Measurements from ENCODE around the gene CELSR2.
"Not testable (repeated sequence)": the region's sequence is repeated elsewhere in the genome, so short reads cannot be mapped to it uniquely, and the experiment has no call there.

Gene CELSR2

DNA sequence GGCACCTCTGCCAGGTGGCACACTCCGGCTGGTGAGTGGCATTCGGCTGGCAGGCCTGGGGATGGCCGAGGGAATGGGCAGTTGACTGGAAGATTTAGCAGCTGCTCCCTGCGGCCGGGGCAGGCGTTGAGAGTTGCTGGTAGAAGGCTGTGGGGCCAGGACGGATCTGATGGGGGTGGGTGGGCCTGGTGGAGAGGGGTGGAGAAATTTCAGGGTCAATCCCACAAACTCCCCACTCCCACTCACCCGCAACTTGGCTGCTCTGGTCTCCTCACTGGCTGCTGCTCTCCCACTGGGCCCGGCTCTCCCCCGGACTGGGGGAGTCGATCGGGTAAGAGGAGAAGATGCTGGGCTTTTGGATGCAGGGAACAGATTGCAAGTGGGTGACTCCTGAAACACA, 31.5 kb downstream of the CELSR2 start:
- Histone ChIP-seq H3K4me1 (ENCODE audit: control insufficient read depth, low read depth, low read length) (peaks cover 27% of the 10 kb centered on the region), H3K4me3 (ENCODE audit: low read length) (no peak overlapping the region), H3K27ac (ENCODE audit: low read length) (no peak overlapping the region), H3K9ac (ENCODE audit: low read length) (no peak overlapping the region), H3K9me3 (ENCODE audit: control insufficient read depth, low read depth, low read length) (no peaks in the 10 kb centered on the region), H3K27me3 (ENCODE audit: control insufficient read depth, insufficient read depth, low read length) (no peaks in the 10 kb centered on the region), H3K36me3 (ENCODE audit: control insufficient read depth, low read depth, low read length) (peaks cover 17% of the 10 kb centered on the region)

DNA sequence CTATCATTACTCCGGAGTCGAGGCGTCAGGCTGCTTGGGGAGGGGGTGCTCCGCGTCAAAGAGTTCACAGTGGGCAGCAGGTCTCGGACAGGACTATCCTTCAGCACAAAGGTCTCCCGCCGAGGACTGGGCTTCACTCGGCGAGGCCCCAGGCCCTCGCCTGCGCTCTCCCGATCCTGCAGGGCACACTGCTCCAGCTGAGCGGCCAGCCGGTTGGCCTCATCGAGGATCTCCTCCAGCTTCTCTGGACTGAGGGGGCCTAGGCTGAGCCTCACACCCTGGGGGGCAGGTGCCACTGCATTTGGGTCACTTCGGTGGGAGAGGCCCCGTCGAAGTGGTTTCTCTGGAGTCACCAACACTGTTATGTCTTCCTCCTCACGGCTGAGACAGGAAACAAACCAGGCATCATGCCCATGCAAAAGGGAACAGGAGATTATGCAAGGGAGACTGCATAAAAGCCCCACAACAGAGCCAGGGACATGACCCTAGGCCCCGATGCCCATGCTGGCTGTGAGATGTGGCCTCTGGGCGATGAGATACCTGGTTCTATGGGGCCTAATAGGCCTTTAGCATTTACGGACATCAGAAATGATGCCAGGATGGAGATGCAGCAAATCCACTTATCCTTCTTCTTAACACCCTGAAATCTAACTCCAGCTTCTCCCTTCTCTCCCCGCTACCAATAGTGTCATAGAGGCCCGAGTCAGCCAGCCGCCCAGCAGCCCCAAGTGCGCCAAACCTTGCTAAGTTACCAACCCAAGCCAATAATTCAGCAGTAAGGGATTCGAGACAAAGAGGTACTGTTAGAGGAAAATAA, 32.5 kb downstream of the CELSR2 start:
- Histone ChIP-seq H3K27ac (ENCODE audit: low read length) (no peak overlapping the region), H3K4me3 (ENCODE audit: low read length) (peak overlapping the region; percentile 76), H3K9ac (ENCODE audit: low read length) (peak overlapping the region; percentile 87), H3K27me3 (ENCODE audit: control insufficient read depth, insufficient read depth, low read length) (no peaks in the 10 kb centered on the region), H3K4me1 (ENCODE audit: control insufficient read depth, low read depth, low read length) (peaks cover 27% of the 10 kb centered on the region), H3K9me3 (ENCODE audit: control insufficient read depth, low read depth, low read length) (no peaks in the 10 kb centered on the region), H3K36me3 (ENCODE audit: control insufficient read depth, low read depth, low read length) (peaks cover 17% of the 10 kb centered on the region)

DNA sequence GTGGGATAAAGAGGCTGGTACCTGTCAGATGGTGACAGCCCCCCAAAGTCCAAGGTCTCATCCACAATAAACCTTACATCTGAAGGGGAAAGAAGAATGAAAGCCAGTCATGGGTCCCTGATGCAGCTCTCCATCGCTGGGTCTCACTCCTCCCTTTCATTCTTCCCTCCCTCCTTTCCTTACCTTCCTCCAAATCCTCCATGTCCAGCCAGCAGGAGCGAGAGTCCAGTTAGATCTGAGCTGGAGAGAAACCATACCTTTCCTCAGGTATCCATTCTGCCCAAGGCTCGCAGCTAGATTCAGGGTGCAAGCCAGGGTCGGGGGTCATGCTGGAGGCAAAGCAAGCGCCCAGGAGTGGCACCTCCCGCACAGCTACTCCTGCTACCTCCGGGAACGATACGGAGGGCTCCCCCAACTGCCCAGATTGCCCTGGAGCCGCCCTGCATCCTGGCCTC, 33.2 kb downstream of the CELSR2 start:
- peaks cover 27% of the 10 kb centered on the region for H3K4me1 ChIP-seq (ENCODE audit: control insufficient read depth, low read depth, low read length)
- peak overlapping the region; percentile 56 for H3K27ac ChIP-seq (ENCODE audit: low read length)

DNA sequence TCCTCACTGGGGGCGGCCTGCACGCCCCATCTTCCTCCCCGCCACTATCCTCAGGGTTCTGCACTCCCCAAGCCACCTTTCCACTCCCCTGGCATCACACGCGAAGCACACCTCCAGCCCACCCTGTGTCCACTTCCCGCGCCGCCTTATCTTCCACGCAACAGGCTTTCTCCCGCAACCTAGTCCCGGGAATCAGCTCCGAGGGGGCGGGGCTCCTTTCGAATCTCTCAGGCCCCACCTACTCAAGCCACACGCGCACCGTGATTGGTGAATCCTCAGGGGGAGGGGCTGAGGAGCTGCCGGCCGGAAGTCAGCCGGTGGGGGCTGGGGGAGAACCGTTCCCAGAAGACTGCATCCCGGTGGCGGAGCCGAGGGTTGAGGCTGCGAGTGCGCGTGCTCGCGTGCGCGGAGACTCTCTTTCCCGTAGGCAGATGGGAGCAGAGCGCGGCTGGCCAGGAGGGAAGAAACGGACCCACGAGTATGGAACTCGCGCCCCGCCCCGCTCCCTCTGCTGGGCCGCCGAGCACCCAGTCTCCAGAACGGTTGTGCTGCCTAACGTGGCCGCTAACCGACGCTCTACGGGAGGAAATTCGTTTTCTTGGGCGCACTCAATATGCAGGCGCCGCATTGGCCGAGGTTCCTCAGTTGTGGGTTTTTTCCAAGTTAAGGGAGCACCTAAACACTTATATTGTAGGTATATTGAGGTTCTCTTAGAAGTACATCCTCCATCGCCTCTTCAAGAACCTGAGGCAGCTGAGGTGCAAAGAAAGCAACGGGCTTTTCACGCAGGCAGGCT, 33.8 kb downstream of the CELSR2 start, which contains the start of gene PSRC1:
Gene PSRC1, minus strand, starts transcription at position 194 of the 796 bp plus-strand sequence.
- Histone ChIP-seq H3K9me3 (ENCODE audit: control insufficient read depth, low read depth, low read length) (no peaks in the 10 kb centered on the region), H3K27me3 (ENCODE audit: control insufficient read depth, insufficient read depth, low read length) (no peaks in the 10 kb centered on the region), H3K36me3 (ENCODE audit: control insufficient read depth, low read depth, low read length) (peaks cover 17% of the 10 kb centered on the region), H3K27ac (ENCODE audit: low read length) (peak within 1 kb of the TSS; percentile 92), H3K4me3 (ENCODE audit: low read length) (peak within 1 kb of the TSS; percentile 76), H3K9ac (ENCODE audit: low read length) (peak within 1 kb of the TSS; percentile 87), H3K4me1 (ENCODE audit: control insufficient read depth, low read depth, low read length) (peaks cover 27% of the 10 kb centered on the region)

More for the DNA sequence above, 33.2 kb downstream of the CELSR2 start:
- Histone ChIP-seq H3K36me3 (ENCODE audit: control insufficient read depth, low read depth, low read length) (peaks cover 17% of the 10 kb centered on the region), H3K4me3 (ENCODE audit: low read length) (peak overlapping the region; percentile 76), H3K27me3 (ENCODE audit: control insufficient read depth, insufficient read depth, low read length) (no peaks in the 10 kb centered on the region), H3K9ac (ENCODE audit: low read length) (peak overlapping the region; percentile 87), H3K9me3 (ENCODE audit: control insufficient read depth, low read depth, low read length) (no peaks in the 10 kb centered on the region)

DNA sequence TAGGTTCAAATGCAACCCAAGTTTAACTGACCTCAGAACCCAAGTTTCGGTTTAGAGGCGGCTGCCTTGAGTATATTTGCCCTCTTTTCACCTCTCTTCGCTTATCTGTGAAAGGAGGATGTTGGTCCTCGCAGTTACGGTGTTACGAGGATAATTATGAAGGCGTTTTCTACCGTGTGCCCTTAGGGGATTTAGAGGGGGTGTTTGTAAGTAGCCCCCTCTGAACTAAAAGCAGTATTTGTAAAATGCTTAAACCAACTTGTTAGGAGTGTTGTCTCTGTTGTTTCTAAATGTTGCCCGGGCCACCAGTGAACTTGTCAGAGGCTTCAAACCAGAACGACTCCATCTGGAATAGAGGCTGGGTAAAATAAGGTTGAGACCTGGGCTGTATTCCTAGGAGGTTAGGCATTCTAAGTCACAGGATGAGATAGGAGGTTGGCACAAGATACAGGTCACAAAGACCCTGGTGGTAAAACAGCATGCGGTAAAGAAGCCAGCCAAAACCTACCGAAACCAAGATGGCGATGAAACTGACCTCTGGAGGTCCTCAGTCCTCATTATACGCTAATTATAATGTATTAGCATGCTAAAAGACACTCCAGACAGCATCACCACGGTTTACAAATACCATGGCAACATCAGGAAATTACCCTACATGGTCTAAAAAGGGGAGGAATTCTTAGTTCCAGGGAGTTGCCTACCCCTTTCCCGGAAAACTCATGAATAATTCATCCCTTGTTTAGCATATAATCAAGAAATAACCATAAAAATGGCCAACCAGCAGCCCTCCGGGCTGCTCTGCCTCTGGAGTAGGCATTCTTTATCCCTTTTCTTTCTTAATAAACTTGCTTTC, 34.6 kb downstream of the CELSR2 start:
- Histone ChIP-seq H3K9ac (ENCODE audit: low read length) (peak overlapping the region; percentile 87), H3K4me1 (ENCODE audit: control insufficient read depth, low read depth, low read length) (peaks cover 27% of the 10 kb centered on the region), H3K4me3 (ENCODE audit: low read length) (peak overlapping the region; percentile 76), H3K9me3 (ENCODE audit: control insufficient read depth, low read depth, low read length) (no peaks in the 10 kb centered on the region), H3K27me3 (ENCODE audit: control insufficient read depth, insufficient read depth, low read length) (no peaks in the 10 kb centered on the region), H3K27ac (ENCODE audit: low read length) (peak overlapping the region; percentile 92), H3K36me3 (ENCODE audit: control insufficient read depth, low read depth, low read length) (peaks cover 17% of the 10 kb centered on the region)

DNA sequence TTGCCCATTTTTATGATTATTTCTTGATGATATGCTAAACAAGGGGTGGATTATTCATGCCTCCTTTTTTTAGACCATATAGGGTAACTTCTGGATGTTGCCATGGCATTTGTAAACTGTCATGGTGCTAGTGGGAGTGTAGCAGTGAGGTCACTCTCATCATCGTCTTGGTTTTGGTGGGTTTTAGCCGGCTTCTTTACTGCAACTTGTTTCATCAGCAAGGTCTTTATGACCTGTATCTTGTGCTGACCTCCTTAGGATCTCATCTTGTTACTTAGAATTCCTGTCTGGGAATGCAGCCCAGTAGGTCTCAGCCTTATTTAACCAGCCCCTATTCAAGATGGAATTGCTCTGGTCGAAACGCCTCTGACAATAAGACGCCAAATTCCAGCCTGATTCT, 37.4 kb downstream of the CELSR2 start:
- not testable (repeated sequence) for H3K27me3 ChIP-seq (ENCODE audit: control insufficient read depth, insufficient read depth, low read length); H3K4me3 ChIP-seq (ENCODE audit: low read length); H3K9ac ChIP-seq (ENCODE audit: low read length); H3K9me3 ChIP-seq (ENCODE audit: control insufficient read depth, low read depth, low read length); H3K27ac ChIP-seq (ENCODE audit: low read length); H3K36me3 ChIP-seq (ENCODE audit: control insufficient read depth, low read depth, low read length)
- peaks cover 22% of the 10 kb centered on the region for H3K4me1 ChIP-seq (ENCODE audit: control insufficient read depth, low read depth, low read length)

DNA sequence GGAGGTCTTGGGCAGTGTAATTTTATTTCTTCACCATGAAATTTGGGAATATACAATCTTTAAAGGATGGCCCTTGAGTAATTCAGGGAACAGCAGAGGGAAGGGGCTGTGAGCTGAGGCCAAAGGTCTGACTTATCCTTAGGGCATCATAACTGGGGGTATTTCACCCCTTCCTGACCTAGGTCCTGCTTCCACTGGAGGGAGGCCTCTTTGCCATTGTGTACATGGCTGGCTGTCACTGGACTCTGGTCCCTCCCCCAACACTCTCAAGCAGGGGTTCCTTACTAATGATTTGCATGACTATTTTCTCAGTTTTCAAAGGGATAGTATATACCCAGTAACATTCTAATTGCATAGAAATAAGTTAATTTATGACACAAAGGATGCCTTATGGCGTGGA, 40.8 kb downstream of the CELSR2 start:
- Histone ChIP-seq H3K36me3 (ENCODE audit: control insufficient read depth, low read depth, low read length) (no peaks in the 10 kb centered on the region), H3K9me3 (ENCODE audit: control insufficient read depth, low read depth, low read length) (no peaks in the 10 kb centered on the region), H3K27me3 (ENCODE audit: control insufficient read depth, insufficient read depth, low read length) (no peaks in the 10 kb centered on the region), H3K9ac (ENCODE audit: low read length) (no peak overlapping the region), H3K27ac (ENCODE audit: low read length) (no peak overlapping the region), H3K4me3 (ENCODE audit: low read length) (no peak overlapping the region), H3K4me1 (ENCODE audit: control insufficient read depth, low read depth, low read length) (peaks cover 7% of the 10 kb centered on the region)

DNA sequence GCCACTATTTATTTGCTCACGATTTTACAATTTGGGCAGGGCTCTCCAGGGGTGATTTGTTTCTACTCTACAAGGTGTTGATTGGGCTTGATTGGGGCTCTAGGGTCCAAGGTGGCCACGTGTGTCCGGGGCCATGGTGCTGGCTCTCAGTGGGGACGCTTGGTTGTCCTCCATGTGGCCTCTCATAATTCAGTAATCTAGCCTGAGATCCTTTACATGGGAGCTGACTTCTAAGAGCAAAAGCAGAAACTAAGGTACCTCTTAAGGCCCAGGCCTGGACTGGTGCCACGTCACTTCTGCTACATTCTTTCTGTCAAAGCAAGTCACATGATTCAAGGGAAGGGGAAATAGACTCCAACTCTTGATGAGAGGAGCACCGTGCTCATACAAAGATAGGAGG, 41.7 kb downstream of the CELSR2 start:
- no peaks in the 10 kb centered on the region for H3K27me3 ChIP-seq (ENCODE audit: control insufficient read depth, insufficient read depth, low read length)
- H3K4me3 ChIP-seq (ENCODE audit: low read length), result no peak overlapping the region
- no peaks in the 10 kb centered on the region for H3K4me1 ChIP-seq (ENCODE audit: control insufficient read depth, low read depth, low read length)
- no peak overlapping the region for H3K9ac ChIP-seq (ENCODE audit: low read length)
- no peaks in the 10 kb centered on the region for H3K36me3 ChIP-seq (ENCODE audit: control insufficient read depth, low read depth, low read length)
- H3K9me3 ChIP-seq (ENCODE audit: control insufficient read depth, low read depth, low read length), result no peaks in the 10 kb centered on the region
- H3K27ac ChIP-seq (ENCODE audit: low read length), result no peak overlapping the region

DNA sequence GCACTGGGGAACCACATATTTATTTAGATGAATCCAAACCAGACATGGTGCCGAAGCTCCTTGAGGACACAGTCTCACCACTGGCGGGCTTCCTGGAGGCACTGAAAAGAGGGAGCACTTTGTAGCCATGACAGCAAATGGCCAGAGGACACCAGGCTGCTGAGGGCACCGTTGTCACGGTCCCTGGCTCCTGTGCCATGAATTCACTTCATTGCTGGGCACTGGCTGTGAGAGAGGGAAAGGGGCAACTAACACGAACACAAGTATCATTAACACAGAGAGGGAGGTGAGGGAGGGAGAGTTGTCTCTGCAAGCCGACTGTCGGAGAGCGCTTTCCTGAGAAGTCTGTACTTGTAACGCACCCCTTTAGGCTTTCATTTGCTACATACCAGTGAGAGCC, 43.0 kb downstream of the CELSR2 start:
- H3K27ac ChIP-seq (ENCODE audit: low read length), result no peak overlapping the region
- no peaks in the 10 kb centered on the region for H3K27me3 ChIP-seq (ENCODE audit: control insufficient read depth, insufficient read depth, low read length)
- no peak overlapping the region for H3K9ac ChIP-seq (ENCODE audit: low read length)
- no peaks in the 10 kb centered on the region for H3K9me3 ChIP-seq (ENCODE audit: control insufficient read depth, low read depth, low read length)
- no peaks in the 10 kb centered on the region for H3K36me3 ChIP-seq (ENCODE audit: control insufficient read depth, low read depth, low read length)
- no peaks in the 10 kb centered on the region for H3K4me1 ChIP-seq (ENCODE audit: control insufficient read depth, low read depth, low read length)
- no peak overlapping the region for H3K4me3 ChIP-seq (ENCODE audit: low read length)

DNA sequence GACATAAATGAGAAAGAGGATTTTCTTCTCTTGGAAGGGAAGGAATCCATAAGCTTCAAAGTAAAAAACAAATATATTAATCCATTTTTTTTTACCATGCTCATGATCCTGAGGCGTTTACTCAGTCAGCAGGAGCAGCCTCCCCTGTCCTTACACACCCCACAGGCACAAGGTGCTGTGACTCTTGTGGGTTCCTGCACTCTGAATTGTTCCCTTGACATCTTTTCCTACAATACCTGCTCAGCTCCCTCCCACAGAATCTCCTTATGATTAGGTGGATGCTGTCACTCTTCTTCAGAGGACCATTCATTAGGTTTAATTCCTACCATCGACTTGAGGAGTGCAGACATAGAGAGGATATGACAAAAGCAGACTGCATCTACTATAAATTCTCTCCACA, 43.7 kb downstream of the CELSR2 start:
- Histone ChIP-seq H3K4me3 (ENCODE audit: low read length) (no peak overlapping the region), H3K9ac (ENCODE audit: low read length) (no peak overlapping the region), H3K36me3 (ENCODE audit: control insufficient read depth, low read depth, low read length) (no peaks in the 10 kb centered on the region), H3K27me3 (ENCODE audit: control insufficient read depth, insufficient read depth, low read length) (no peaks in the 10 kb centered on the region), H3K27ac (ENCODE audit: low read length) (no peak overlapping the region), H3K4me1 (ENCODE audit: control insufficient read depth, low read depth, low read length) (no peaks in the 10 kb centered on the region), H3K9me3 (ENCODE audit: control insufficient read depth, low read depth, low read length) (no peaks in the 10 kb centered on the region)

DNA sequence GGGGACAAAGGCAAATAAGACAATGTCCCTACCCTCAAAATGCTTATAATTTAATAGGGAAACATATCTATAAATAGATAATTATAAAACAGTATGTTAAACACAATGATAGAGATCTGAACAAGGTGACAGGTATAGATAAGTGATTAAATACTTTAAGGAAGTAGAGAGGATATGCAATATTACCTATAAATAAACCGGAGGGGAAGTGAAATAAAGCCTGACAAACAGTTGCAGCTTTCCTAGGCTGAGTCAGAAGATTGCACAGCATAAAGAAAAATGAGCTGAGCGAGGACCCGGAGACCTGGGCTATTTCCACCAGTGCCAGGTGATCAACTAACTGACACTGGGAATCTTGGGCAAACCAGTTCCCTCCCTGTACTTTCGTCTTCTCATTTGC, 45.1 kb downstream of the CELSR2 start:
- H3K27ac ChIP-seq (ENCODE audit: low read length), result no peak overlapping the region

More for the DNA sequence above, 45.1 kb downstream of the CELSR2 start:
- Histone ChIP-seq H3K4me1 (ENCODE audit: control insufficient read depth, low read depth, low read length) (no peaks in the 10 kb centered on the region), H3K36me3 (ENCODE audit: control insufficient read depth, low read depth, low read length) (no peaks in the 10 kb centered on the region), H3K4me3 (ENCODE audit: low read length) (no peak overlapping the region), H3K9me3 (ENCODE audit: control insufficient read depth, low read depth, low read length) (no peaks in the 10 kb centered on the region), H3K27me3 (ENCODE audit: control insufficient read depth, insufficient read depth, low read length) (no peaks in the 10 kb centered on the region), H3K9ac (ENCODE audit: low read length) (no peak overlapping the region)
